ACHN (cell line): ENCODE data around the gene MOV10L1.

Source experiments
- DNase-seq: peaks from one replicate; pipeline ENCODE4 v3.0.0-alpha.2; 2015
- in situ Hi-C: cut with HindIII; loops from 2 replicates; pipeline ENCODE4 v1.10.0; 2017; ENCODE audit warnings: low sequenced_read_pairs, low pct_ligation_motif_present, low pct_unique_long_range_greater_than_20kb

The MOV10L1 gene

GRCh38 chr22:50058061-50058905 lies 31.5 kb upstream of the MOV10L1 start, which contains the start of gene TTLL8:
Gene TTLL8, minus strand, starts transcription at chr22:50058298.
- in situ Hi-C loops = no loop called here
- no peak for DNase-seq

- in situ Hi-C loops = no loop called here
- DNase-seq = peak; percentile 3
These were observed 30.6 kb upstream of the MOV10L1 start for GRCh38 chr22:50058906-50059880.

- in situ Hi-C loops = no loop called here
- DNase-seq = no peak
These were observed 29.9 kb upstream of the MOV10L1 start for GRCh38 chr22:50059881-50060262.

- DNase-seq = no peak
- in situ Hi-C loops = no loop called here
These were observed 29.2 kb upstream of the MOV10L1 start for GRCh38 chr22:50060441-50061140.

GRCh38 chr22:50061141-50061823 lies 28.5 kb upstream of the MOV10L1 start:
- DNase-seq = no peak
- in situ Hi-C loops = no loop called here

GRCh38 chr22:50061824-50062355 lies 27.9 kb upstream of the MOV10L1 start:
- no peak for DNase-seq
- in situ Hi-C loops = no loop called here

GRCh38 chr22:50062509-50063135 lies 27.2 kb upstream of the MOV10L1 start:
- in situ Hi-C loops = no loop called here
- no peak for DNase-seq

- in situ Hi-C loops = no loop called here
- no peak for DNase-seq
These were observed 26.0 kb upstream of the MOV10L1 start for GRCh38 chr22:50063589-50064393.

GRCh38 chr22:50064453-50064852 lies 25.4 kb upstream of the MOV10L1 start:
- no peak for DNase-seq
- in situ Hi-C loops = no loop called here

GRCh38 chr22:50067244-50067643 lies 22.6 kb upstream of the MOV10L1 start:
- DNase-seq = no peak
- in situ Hi-C loops = no loop called here

- no peak for DNase-seq
- in situ Hi-C loops = no loop called here
These were observed 21.7 kb upstream of the MOV10L1 start for GRCh38 chr22:50068096-50068495.

GRCh38 chr22:50070366-50070765 lies 19.4 kb upstream of the MOV10L1 start:
- DNase-seq = no peak

GRCh38 chr22:50071432-50072166 lies 18.2 kb upstream of the MOV10L1 start:
- in situ Hi-C loops = no loop called here

More at GRCh38 chr22:50070366-50070765, 19.4 kb upstream of the MOV10L1 start:
- in situ Hi-C loops = no loop called here

GRCh38 chr22:50072167-50072555 lies 17.6 kb upstream of the MOV10L1 start:
- in situ Hi-C loops = no loop called here
- no peak for DNase-seq

More at GRCh38 chr22:50071432-50072166, 18.2 kb upstream of the MOV10L1 start:
- no peak for DNase-seq

- no peak for DNase-seq
- in situ Hi-C loops = no loop called here
These were observed 16.9 kb upstream of the MOV10L1 start for GRCh38 chr22:50072714-50073538.
